ENCODE results near the gene MGP. TPM values are rescaled to one million over a fixed set of nuclear protein-coding genes. Genes with fewer than 3 reads are reported as not detected.

The MGP gene
- total and polyA plus RNA-seq, 2 of the 13 experiments (the other 11 are each of a cell fraction or from before 2014, with no cell fraction given): not detected

DNA sequence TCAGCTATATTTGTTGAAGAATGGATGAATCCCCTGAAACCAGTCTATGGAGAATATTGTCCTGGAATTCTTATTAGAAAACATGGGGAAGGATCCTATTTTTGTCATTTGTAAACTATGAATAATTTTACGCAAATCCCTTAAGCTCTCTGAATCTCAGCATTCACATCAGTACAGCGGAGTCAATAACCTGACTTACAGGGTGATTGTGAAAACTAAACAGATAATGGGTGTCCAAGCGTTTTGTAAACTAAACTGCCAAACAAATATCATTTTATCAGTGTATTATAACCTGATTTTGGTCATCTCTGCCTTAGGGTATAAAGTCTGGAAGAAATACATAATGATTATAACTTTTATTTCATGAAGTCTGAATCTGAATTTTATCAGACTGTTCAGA, 52.3 kb downstream of the MGP start:
- Histone ChIP-seq H3K79me2 (ENCODE audit: insufficient read depth, low read length) (peaks cover 7% of the 10 kb centered on the region), H3K36me3 (replicated peaks in 1 of 2; ENCODE audit: control insufficient read depth in 1 of 2, insufficient read depth in 2 of 2, low read length in 2 of 2) (peaks cover 0 to 2% of the 10 kb centered on the region in 2 experiments; a peak in 1 of 5 replicates), H3K9me3 (ENCODE audit: low read length) (no peaks in the 10 kb centered on the region), H3K9ac (ENCODE audit: insufficient read depth, low read depth, low read length) (no peak overlapping the region), H2AFZ (ENCODE audit: low read length) (no peak overlapping the region), H3K4me1 (ENCODE audit: insufficient read depth, low read length) (peaks cover 54% of the 10 kb centered on the region), H3K4me3 (replicated peaks in 1 of 3; ENCODE audit: insufficient read depth in 1 of 3, low read depth in 2 of 3, low read length in 3 of 3) (no peak overlapping the region), H3K27ac (ENCODE audit: extremely low read length, insufficient read depth, low read length) (no peak overlapping the region), H4K20me1 (ENCODE audit: insufficient read depth, low read length) (no peaks in the 10 kb centered on the region), H3K4me2 (ENCODE audit: low read depth, low read length) (no peak overlapping the region), H3K27me3 (ENCODE audit: control insufficient read depth in 1 of 2, insufficient read depth in 2 of 2, low read length in 2 of 2) (no peaks in the 10 kb centered on the region)
- in situ Hi-C loops (cut with HindIII; ENCODE audit: extremely low pct_ligation_motif_present, low pct_unique_long_range_greater_than_20kb) (no loop called here), intact Hi-C loops (cut with micrococcal nuclease; ENCODE audit: unreplicated experiment) (no loop called here)
- no peak for ATAC-seq
- DNase-seq (ENCODE audit: low spot score): no peak
- TF ChIP-seq RFX3 (CRISPR knock-in tag; IDR thresholded peaks at IDR 0.05) (no peak), KDM5B (CRISPR knock-in tag; IDR thresholded peaks at IDR 0.05; ENCODE audit: borderline replicate concordance) (no peak), SRF (IDR thresholded peaks at IDR 0.05; ENCODE audit: low read depth, low read length) (no peak), NBN (conservative IDR thresholded peaks at IDR 0.05) (no peak), SCMH1 (CRISPR knock-in tag; IDR thresholded peaks at IDR 0.05; ENCODE audit: borderline replicate concordance) (no peak), POLR2A (IDR thresholded peaks at IDR 0.05; ENCODE audit: insufficient read depth in 1 of 2, low read depth in 2 of 2, low read length in 2 of 2) (no peak), PAF1 (CRISPR knock-in tag; IDR thresholded peaks at IDR 0.05) (no peak), HOXA3 (CRISPR knock-in tag; IDR thresholded peaks at IDR 0.05) (no peak), CEBPB (IDR thresholded peaks at IDR 0.05; ENCODE audit: borderline replicate concordance, low read depth, low read length) (no peak), ZNF24 (IDR thresholded peaks at IDR 0.05) (no peak), ZNF17 (CRISPR knock-in tag; IDR thresholded peaks at IDR 0.05) (no peak), ZNF34 (CRISPR knock-in tag; IDR thresholded peaks at IDR 0.05; ENCODE audit: borderline replicate concordance) (no peak)
- TF ChIP-seq, protein P1, sequence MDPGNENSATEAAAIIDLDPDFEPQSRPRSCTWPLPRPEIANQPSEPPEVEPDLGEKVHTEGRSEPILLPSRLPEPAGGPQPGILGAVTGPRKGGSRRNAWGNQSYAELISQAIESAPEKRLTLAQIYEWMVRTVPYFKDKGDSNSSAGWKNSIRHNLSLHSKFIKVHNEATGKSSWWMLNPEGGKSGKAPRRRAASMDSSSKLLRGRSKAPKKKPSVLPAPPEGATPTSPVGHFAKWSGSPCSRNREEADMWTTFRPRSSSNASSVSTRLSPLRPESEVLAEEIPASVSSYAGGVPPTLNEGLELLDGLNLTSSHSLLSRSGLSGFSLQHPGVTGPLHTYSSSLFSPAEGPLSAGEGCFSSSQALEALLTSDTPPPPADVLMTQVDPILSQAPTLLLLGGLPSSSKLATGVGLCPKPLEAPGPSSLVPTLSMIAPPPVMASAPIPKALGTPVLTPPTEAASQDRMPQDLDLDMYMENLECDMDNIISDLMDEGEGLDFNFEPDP (CRISPR knock-in tag; conservative IDR thresholded peaks at IDR 0.05): no peak
- TF ChIP-seq, protein P2, sequence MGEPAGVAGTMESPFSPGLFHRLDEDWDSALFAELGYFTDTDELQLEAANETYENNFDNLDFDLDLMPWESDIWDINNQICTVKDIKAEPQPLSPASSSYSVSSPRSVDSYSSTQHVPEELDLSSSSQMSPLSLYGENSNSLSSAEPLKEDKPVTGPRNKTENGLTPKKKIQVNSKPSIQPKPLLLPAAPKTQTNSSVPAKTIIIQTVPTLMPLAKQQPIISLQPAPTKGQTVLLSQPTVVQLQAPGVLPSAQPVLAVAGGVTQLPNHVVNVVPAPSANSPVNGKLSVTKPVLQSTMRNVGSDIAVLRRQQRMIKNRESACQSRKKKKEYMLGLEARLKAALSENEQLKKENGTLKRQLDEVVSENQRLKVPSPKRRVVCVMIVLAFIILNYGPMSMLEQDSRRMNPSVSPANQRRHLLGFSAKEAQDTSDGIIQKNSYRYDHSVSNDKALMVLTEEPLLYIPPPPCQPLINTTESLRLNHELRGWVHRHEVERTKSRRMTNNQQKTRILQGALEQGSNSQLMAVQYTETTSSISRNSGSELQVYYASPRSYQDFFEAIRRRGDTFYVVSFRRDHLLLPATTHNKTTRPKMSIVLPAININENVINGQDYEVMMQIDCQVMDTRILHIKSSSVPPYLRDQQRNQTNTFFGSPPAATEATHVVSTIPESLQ (CRISPR knock-in tag; conservative IDR thresholded peaks at IDR 0.05): no peak
- TF ChIP-seq, protein P3, sequence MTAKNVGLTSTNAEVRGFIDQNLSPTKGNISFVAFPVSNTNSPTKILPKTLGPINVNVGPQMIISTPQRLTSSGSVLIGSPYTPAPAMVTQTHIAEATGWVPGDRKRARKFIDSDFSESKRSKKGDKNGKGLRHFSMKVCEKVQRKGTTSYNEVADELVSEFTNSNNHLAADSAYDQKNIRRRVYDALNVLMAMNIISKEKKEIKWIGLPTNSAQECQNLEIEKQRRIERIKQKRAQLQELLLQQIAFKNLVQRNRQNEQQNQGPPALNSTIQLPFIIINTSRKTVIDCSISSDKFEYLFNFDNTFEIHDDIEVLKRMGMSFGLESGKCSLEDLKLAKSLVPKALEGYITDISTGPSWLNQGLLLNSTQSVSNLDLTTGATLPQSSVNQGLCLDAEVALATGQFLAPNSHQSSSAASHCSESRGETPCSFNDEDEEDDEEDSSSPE (CRISPR knock-in tag; IDR thresholded peaks at IDR 0.05): no peak
- FAIRE-seq: no peak
- POLR2A ChIA-PET: interaction anchor here (0.7 kb wide), 1 partner anchor 30 kb away, joined by 3 read pairs; the partner anchor contains the start of genes C12orf60 and WBP11
- CTCF ChIA-PET (ENCODE audit: low intra/inter-chr PET ratio, low total read pairs): no interaction called here
- no TSS peak for BruUV-seq (replicated peaks)
- 95% methylated on average over 3 of the region's 3 CpGs for WGBS (ENCODE audit: low lambda C conversion rate)
